ENCODE measurements around the gene EIF2A.
"Not testable (repeated sequence)": the region's sequence is repeated elsewhere in the genome, so short reads cannot be mapped to it uniquely, and the experiment has no call there.

Gene EIF2A

GRCh38 chr3:150546226-150547044 lies at the start of gene EIF2A, which contains the start of gene SERP1:
TSS of gene EIF2A (plus strand) at chr3:150546787. CDS start at chr3:150546803, 16 bp downstream.
TSS of gene SERP1 (minus strand) at chr3:150546496. CDS start at chr3:150546135, 361 bp downstream.
- DNase-seq = peak; percentile 100

DNA sequence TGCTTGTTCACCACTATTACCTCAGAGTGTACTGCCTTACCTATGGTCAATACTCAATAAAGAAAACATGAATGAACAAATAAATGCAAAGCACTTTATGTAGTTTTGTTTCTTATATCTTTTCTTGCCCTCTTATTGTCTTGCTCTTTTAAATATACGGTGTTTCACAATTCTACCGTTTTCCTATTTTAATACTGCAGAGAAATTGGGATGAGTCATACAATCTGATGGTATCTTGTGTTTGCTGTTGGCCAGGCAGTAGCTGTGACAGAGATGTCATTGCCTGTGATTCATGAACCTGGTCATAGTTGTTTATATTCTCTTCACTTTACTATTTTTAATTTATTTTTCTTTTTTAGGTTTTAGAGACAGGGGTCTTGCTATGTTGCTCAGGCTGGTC lies 48.6 kb upstream of the EIF2A start:
- DNase-seq = no peak

- DNase-seq = not testable (repeated sequence)
Measured at GRCh38 chr3:150500960-150501359, 45.6 kb upstream of the EIF2A start.

DNA sequence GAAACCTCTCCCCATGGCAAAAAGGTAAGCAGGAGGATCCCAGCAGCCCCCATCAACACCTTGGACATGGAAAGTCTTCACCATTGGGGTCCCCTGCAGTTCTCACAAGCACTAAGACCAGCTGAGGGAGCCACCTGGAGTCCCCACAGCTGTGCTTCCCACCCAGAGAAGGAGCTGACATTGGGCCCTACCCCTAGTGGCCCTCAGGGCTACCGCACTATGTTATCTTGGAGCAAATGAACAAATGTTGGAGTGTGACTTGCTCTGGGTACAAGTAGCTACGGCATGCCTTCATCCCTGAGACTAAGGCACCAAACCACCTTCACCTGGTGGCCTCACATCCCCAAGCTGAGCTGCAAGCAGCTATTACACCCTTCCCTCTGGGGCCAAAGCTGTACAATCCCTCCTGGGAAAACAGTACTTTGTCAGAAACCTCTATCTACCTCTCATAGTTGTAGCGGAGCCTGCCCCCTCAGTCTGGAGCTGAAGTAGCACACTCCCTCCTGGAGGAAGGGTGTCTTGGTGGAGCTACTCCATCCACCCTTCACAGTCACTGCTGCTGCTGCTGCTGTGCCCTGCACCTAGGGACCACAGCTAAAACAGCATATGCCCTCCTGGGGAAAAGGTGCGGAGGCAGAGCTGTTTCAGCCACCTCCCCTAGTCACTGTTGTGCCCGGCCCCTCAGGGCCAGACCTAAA lies 43.0 kb upstream of the EIF2A start:
- DNase-seq = no peak

GRCh38 chr3:150504483-150504882 lies 42.1 kb upstream of the EIF2A start:
- DNase-seq = no peak

GRCh38 chr3:150508401-150508800 lies 38.2 kb upstream of the EIF2A start:
- no peak for DNase-seq

GRCh38 chr3:150509780-150510179 lies 36.8 kb upstream of the EIF2A start:
- no peak for DNase-seq

DNA sequence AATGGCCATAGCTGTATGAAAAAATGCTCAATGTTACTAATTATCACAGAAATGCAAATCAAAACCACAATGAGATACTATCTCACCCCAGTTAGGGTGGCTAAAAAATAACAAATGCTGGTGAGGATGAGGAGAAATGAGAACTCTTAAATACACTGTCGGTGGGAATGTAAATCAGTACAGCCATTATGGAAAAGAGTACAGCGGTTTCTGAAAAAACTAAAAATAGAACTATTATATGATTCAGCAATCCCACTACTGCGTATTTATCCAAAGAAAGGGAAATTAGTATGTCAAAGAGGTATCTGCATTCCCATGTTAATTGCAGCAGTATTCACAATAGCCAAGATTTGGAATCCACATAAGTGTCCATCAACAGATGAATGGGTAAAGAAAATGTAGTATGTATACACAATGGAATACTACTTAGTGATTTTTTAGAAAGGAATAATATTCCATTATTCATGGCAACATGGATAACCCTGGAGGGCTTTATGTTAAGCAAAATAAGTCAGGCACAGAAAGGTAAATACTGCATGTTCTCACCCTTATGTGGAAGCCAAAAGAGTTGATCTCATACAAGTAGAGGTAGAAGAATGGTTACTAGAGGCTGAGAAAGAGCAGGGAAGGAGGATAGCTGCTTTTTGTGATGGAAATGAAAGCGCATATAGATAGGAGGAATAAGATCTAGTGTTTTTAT lies 35.3 kb upstream of the EIF2A start:
- no peak for DNase-seq

DNA sequence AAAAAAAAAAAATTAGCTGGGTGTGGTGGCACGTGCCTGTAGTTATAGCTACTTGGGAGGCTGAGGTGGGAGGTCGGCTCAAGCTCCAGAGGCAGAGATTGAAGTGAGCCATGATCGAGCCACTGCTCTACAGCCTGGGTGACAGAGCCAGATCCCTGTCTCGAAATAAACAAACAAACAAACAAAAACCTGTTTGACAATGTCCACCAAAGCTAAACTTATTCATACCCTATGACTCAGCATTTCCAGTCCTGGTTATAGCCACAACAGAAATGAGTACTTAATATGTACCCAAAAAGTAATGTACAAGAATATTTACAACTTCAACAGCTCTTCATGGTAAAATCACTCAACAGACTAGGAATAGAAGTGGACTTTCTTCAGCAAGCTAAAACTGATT lies 31.4 kb upstream of the EIF2A start:
- no peak for DNase-seq

DNA sequence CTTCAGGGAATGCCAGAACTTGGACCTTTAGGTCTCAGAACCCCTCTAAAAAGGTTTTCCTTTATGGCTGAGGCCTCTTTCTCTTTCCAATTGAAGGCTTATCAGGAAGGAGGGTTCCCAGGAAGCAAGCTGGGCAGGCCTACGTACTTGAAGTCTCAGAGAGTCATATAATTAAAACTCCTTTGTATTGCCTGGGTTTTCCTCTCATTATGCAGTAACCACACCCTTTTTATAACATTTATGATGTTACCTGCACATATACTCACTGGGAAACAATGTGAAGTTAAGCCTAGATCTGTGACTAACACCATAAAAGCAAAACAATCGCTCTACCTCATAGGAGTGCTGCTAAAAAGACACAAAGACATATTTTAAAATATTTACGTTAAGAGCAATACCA lies 27.6 kb upstream of the EIF2A start:
- DNase-seq = no peak

- no peak for DNase-seq
Measured at GRCh38 chr3:150520408-150520807, 26.2 kb upstream of the EIF2A start.

- no peak for DNase-seq
Measured at GRCh38 chr3:150521463-150521862, 25.1 kb upstream of the EIF2A start.

DNA sequence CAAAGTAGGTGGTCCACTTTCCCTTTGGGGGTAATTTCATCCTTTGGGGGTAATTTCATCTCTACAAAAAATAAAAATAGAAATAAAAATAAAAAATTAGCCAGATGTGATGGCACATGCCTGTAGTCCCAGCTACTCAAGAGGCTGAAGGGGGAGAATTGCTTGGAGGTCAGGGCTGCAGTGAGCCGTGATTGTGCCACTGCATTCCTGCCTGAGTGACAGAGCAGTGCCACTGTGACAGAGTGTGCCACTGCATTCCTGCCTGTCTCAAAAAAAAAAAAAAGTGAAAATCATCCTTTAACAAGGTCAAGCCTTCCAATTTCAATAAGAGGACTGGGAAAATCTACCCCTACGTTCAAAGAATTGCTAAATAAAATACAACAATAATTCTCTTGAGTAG lies 23.0 kb upstream of the EIF2A start:
- no peak for DNase-seq

DNA sequence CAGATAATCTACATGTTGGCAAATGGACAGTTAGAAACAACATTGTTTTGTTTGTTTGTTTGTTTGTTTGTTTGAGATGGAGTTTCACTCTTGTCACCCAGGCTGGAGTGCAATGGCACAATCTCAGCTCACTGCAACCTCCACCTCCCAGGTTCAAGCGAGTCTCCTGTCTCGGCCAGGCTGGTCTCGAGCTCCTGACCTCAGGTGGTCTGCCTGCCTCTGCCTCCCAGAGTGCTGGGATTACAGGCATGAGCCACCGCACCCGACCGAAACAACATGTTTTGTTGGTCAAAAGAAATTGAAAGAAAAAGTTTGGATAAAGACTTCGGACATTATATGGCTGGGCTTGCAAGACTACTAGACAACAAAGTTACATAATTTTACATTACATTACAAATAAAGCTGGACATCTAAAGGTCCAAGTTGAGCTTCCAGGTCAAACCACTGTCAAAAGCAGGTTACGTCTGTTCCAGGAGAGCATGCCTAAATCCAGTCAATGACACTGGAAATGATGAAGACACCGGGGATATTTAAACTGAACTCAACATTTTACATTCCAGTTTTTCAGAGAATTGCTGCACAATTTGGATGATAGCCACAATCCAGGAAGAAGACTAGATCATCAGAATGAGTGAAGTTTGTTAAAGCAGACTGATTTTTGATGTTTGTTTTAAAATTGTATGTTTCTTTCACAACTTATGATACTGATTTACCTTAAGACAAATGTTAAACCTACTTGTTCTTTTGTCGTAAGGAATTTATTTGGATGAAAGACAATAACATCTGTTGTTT lies 18.9 kb upstream of the EIF2A start:
- no peak for DNase-seq

DNA sequence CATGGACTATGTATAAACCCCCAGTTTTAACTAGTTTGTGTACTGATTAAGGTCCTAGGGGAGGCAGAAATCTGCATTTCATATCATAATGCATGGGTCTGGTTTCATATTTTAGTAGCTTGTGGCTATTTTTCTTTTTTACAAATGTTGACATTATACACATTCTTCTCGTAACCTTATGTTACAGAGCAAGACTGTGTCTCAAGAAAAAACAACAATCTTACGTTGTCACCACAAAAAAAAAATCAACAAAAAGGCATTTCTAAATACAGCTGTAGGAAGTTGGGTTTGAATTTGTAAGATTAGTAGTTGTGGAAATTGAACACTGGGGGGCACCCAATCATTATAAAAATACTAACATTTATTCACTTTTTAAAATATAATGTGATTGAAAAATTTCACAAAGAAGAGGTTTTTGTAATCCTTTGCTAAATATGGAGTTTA lies 18.2 kb upstream of the EIF2A start:
- DNase-seq = peak; percentile 28

DNA sequence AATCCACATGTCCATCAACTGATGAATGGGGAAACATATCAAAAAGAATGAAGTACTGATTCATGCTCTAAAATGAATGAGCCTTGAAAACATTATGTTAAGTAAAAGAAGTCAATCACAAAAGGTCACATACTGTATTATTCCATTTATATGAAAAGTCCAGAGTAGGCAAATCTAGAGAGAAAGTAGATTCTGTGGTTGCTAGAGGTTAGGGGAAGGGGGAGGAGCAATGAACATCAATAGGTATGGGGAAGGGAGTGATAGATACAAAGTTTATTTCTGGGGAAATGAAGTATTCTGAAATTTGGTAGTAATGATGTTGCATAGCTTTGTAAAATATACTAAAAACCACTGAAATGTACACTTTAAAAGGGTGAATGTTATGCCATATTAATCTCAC lies 14.8 kb upstream of the EIF2A start:
- no peak for DNase-seq

GRCh38 chr3:150535204-150535603 lies 11.4 kb upstream of the EIF2A start:
- no peak for DNase-seq

DNA sequence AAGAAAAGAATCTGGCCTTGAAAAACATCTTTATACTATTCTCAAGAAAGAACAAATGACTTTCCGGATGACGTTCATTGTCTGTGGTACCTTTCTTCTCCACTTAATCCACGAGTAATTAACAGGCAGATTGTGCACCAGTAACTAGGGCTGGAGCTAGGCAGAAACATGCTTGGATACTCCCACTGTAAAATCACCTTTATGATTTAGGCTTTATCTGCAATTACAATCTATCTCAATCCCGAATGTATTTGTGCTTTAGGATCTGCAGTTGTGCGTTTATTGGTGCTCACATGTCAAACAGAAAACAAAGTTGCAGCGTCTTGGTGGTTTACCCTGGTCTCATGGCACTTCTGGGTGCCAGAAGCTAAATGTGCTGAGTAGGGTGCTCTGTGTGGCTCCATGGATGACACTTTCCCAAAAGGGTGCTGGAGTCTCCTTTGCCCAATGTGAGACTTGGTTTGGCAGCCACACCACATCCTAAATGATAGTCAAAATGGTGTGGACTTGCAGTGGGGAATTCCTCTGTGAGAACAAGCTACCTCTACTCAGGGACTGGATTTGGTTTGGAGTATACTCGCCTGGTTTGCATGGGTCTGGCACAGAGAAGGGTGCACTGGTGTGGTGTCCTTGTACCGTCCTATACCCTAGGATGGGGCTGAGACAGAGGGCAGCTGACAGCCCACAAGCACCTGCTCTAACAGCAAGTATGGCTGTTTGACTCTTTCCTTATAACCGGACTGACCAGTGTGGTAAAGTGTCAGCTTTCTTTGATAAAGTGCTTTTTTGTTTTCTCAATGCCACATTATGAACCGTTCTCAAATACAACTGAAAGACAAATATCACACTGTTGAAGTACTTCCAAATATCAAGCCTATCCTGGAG lies 8.0 kb upstream of the EIF2A start:
- DNase-seq = no peak

GRCh38 chr3:150540297-150540696 lies 6.3 kb upstream of the EIF2A start:
- no peak for DNase-seq

GRCh38 chr3:150540991-150541390 lies 5.6 kb upstream of the EIF2A start:
- DNase-seq = no peak

- DNase-seq = no peak
Measured at GRCh38 chr3:150543128-150543527, 3.5 kb upstream of the EIF2A start.

GRCh38 chr3:150543531-150543930 lies 3.1 kb upstream of the EIF2A start:
- no peak for DNase-seq
